ENCODE data around the gene TMPRSS2.
"Not testable (repeated sequence)": the region's sequence is repeated elsewhere in the genome, so short reads cannot be mapped to it uniquely, and the experiment has no call there.

DNA sequence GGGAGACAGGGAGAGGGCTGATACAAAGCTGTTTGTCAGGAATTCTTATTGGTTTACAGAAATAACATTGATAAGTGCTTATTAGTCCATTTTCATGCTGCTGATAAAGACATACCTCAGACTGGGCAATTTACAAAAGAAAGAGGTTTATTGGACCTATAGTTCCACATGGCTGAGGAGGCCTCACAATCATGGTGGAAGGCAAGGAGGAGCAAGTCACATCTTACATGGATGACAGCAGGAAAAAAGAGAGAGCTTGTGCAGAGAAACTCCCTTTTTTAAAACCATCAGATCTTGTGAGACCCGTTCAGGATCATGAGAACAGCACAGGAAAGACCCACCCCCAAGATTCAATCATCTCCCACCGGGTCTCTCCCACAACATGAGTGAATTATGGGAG is 90.5 kb downstream of the TMPRSS2 start:
- not testable (repeated sequence) for TF ChIP-seq HINFP (tag; conservative IDR thresholded peaks at IDR 0.05; ENCODE audit: low read depth); POLR2A (conservative IDR thresholded peaks at IDR 0.05); RAD21 (CRISPR knock-in tag; conservative IDR thresholded peaks at IDR 0.05 in 1 of 2, IDR thresholded peaks at IDR 0.05 in 1 of 2); ZKSCAN1 (IDR thresholded peaks at IDR 0.05; ENCODE audit: low read depth, low read length); EHMT2 (IDR thresholded peaks at IDR 0.05); ZBED1 (IDR thresholded peaks at IDR 0.05); SREBF2 (CRISPR knock-in tag; IDR thresholded peaks at IDR 0.05)
